ENCODE data around the gene OOEP. TPM values are rescaled to one million over a fixed set of nuclear protein-coding genes. Genes with fewer than 3 reads are reported as not detected.

Gene OOEP
- total RNA-seq, 4 donors from 2014 or later = not detected

- TF ChIP-seq, protein P1, sequence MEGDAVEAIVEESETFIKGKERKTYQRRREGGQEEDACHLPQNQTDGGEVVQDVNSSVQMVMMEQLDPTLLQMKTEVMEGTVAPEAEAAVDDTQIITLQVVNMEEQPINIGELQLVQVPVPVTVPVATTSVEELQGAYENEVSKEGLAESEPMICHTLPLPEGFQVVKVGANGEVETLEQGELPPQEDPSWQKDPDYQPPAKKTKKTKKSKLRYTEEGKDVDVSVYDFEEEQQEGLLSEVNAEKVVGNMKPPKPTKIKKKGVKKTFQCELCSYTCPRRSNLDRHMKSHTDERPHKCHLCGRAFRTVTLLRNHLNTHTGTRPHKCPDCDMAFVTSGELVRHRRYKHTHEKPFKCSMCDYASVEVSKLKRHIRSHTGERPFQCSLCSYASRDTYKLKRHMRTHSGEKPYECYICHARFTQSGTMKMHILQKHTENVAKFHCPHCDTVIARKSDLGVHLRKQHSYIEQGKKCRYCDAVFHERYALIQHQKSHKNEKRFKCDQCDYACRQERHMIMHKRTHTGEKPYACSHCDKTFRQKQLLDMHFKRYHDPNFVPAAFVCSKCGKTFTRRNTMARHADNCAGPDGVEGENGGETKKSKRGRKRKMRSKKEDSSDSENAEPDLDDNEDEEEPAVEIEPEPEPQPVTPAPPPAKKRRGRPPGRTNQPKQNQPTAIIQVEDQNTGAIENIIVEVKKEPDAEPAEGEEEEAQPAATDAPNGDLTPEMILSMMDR (IDR thresholded peaks at IDR 0.05) = no peak
- DNase-seq (ENCODE audit: low spot score) (no peak), ATAC-seq (ENCODE audit: low FRiP score) (no peak)
These were observed 1.0 kb downstream of the OOEP start for GRCh38 chr6:73368675-73369074.

DNA sequence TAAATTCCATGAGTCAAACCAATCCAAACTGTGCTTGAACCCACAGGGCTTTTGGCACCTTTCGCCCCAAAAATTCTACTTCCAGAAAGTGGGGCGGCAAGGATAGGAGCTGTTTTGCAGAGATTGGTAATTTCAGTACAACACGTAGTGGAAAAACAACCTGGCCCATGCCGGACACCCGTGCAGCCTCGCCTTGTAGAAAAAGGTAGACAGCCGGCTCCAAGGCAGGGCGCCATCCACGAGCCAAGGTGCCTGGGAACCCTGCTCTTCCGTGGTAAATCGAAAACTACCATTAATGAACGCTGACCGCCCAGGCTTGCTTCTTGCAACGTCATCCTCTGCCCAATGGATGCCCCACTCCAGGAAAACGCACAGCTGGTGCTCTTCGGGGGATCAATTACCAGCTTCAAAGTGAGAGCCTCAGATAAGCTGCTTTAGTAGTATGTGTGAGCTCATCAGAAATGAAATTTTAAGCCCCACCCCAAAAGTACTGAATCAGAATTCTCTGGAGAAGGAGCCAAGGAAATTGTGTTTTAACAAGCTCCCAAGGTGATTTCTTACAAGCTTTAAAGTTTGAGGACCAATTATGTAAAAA lies 1.8 kb downstream of the OOEP start:
- TF ChIP-seq, protein P1 (IDR thresholded peaks at IDR 0.05) = no peak
- no peak for DNase-seq (ENCODE audit: low spot score)
- no peak for ATAC-seq (ENCODE audit: low FRiP score)

- ATAC-seq (ENCODE audit: low FRiP score) (no peak), DNase-seq (ENCODE audit: low spot score) (no peak)
- TF ChIP-seq, protein P1 (IDR thresholded peaks at IDR 0.05) = no peak
These were observed 5.1 kb downstream of the OOEP start for GRCh38 chr6:73364549-73364948.

GRCh38 chr6:73364121-73364520 lies 5.6 kb downstream of the OOEP start:
- TF ChIP-seq, protein P1 (IDR thresholded peaks at IDR 0.05) = no peak
- ATAC-seq (ENCODE audit: low FRiP score) = no peak
- DNase-seq (ENCODE audit: low spot score) = no peak

DNA sequence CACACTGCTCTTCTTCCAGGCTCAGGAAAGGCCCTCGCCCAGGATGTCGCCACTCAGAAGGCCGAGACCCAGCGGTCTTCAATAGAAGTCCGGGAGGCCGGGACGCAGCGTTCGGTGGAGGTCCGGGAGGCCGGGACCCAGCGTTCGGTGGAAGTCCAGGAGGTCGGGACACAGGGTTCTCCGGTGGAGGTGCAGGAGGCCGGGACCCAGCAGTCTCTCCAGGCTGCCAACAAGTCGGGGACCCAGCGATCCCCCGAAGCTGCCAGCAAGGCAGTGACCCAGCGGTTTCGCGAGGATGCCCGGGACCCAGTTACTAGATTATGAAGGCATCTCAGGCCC lies 6.2 kb downstream of the OOEP start:
- TF ChIP-seq, protein P1 (IDR thresholded peaks at IDR 0.05) = no peak
- ATAC-seq (ENCODE audit: low FRiP score) (no peak), DNase-seq (ENCODE audit: low spot score) (no peak)

- TF ChIP-seq, protein P1 (IDR thresholded peaks at IDR 0.05) = no peak
- ATAC-seq (ENCODE audit: low FRiP score) (no peak), DNase-seq (ENCODE audit: low spot score) (no peak)
These were observed 6.7 kb downstream of the OOEP start for GRCh38 chr6:73362869-73363536.

- TF ChIP-seq, protein P1 (IDR thresholded peaks at IDR 0.05) = no peak
- no peak for ATAC-seq (ENCODE audit: low FRiP score)
- DNase-seq (ENCODE audit: low spot score) = no peak
These were observed 7.3 kb downstream of the OOEP start, which contains the start of gene KHDC3L for GRCh38 chr6:73362358-73362757. TSS of gene KHDC3L (plus strand) at chr6:73362658. CDS start at chr6:73362730, 72 bp downstream.
